ENCODE data around the gene NUFIP1.

- TF ChIP-seq POLR2AphosphoS5 (IDR thresholded peaks at IDR 0.05; ENCODE audit: low read depth, low read length), result no peak
- TF ChIP-seq TAF1 (IDR thresholded peaks at IDR 0.05; ENCODE audit: low read depth, low read length), result no peak
- no peak for TF ChIP-seq POLR2A (IDR thresholded peaks at IDR 0.05; ENCODE audit: low read depth, low read length)
Measured at GRCh38 chr13:44952671-44953070, 36.6 kb downstream of the NUFIP1 start.
